ENCODE measurements around the gene DLST.
A peak's percentile ranks its signal among the peaks of the same experiment; 100 is the strongest.

Gene DLST

DNA sequence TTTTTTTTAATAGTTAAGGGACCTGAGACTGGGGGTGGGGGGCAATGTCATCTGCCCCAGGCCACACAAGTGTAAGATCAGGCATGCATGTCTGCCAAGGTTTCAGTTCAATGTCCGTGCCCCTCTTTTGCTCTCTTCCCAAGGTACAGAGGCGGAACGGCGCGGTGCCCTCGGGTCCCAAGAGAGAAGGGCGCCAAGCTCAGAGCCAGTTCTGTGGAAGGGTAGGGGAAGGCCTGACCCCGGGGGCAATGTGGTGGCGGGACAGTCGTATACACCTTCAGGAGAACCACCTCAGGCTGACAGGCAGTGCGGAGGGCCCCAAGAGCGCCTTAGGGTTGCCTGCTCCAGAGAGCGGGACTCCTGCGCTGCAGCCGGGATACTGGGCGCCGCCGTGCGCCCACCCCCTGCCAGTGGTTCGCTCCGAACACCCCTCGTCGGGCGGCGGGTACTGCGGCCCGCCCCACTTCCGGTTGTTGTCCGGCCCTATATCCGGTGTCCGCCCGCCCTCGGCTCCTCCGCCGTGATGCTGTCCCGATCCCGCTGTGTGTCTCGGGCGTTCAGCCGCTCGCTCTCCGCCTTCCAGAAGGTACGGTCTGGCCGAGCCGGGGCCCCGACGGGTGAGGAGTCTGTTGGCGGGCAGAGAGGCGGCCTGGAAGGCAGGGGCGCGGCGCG lies at the start of gene DLST:
Gene DLST, plus strand, starts transcription at position 486 of the 672 bp plus-strand sequence. Its CDS starts 38 bp downstream, at position 524.
- Mint-ChIP-seq H3K4me3 (peak within 1 kb of the TSS; percentile 99), H3K4me1 (ENCODE audit: low read depth) (peaks cover 39% of the 10 kb centered on the region), H3K27ac (peak within 1 kb of the TSS; percentile 99), H3K36me3 (ENCODE audit: low read depth) (peaks cover 17% of the 10 kb centered on the region), H3K27me3 (ENCODE audit: low read depth) (no peaks in the 10 kb centered on the region), H3K9me3 (no peaks in the 10 kb centered on the region)

DNA sequence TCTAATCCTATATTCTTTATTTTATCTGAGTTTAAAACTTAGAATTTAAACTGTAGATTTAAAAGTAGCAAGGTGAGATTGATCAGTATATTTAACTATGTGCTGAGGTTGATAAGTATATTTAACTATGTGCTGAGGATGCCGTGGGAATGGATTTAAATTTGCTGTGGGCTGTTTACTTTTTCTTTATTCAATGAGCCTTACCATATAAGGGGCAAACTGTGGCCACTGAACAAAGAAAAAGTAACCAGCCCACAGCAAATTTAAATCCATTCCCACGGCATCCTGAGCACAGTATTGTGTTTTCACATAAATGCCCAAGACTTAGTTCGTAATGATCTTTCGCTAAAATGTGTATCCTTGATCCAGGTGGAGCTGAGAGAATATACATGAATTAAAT lies 48.9 kb upstream of the DLST start:
- Mint-ChIP-seq H3K9me3 (no peaks in the 10 kb centered on the region), H3K27me3 (ENCODE audit: low read depth) (no peaks in the 10 kb centered on the region), H3K4me3 (no peak overlapping the region), H3K27ac (no peak overlapping the region), H3K36me3 (ENCODE audit: low read depth) (peaks cover 40% of the 10 kb centered on the region), H3K4me1 (ENCODE audit: low read depth) (peaks cover 28% of the 10 kb centered on the region)

DNA sequence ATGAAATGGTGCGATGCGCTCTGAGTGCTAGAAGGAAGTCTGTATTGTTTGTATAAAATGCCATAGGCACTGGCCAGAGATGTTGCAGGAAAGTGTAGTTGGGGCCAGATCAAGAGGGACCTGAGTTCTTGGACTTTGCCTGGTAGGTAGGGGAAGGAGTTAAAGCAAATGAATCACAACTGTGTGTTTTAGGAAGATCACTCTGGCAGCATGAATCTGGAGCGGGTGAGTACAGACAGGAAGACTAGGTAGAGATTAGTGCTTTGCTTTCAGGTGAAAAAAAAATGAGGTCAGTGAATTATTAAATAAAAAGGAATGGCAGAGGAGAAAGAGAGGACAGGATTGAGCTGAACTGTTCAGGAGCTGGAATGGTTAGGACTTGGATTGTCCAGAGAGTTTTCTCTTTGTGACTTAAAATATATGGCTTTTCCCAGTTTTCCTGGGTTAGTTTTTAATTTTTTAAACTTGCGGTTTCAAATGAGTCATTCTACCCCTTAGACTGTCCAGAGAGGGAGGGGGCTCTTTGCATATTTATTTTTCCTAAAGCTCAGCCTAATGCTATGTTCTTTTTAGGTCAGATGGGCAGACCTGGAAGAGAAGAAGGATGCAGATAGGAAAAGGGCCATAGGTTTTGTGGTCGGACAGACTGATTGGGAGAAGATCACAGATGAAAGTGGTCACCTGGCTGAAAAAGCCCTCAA lies 46.9 kb upstream of the DLST start:
- Mint-ChIP-seq H3K4me1 (ENCODE audit: low read depth) (peaks cover 34% of the 10 kb centered on the region), H3K9me3 (no peaks in the 10 kb centered on the region), H3K36me3 (ENCODE audit: low read depth) (peaks cover 33% of the 10 kb centered on the region), H3K4me3 (no peak overlapping the region), H3K27ac (peak overlapping the region; percentile 18), H3K27me3 (ENCODE audit: low read depth) (no peaks in the 10 kb centered on the region)

DNA sequence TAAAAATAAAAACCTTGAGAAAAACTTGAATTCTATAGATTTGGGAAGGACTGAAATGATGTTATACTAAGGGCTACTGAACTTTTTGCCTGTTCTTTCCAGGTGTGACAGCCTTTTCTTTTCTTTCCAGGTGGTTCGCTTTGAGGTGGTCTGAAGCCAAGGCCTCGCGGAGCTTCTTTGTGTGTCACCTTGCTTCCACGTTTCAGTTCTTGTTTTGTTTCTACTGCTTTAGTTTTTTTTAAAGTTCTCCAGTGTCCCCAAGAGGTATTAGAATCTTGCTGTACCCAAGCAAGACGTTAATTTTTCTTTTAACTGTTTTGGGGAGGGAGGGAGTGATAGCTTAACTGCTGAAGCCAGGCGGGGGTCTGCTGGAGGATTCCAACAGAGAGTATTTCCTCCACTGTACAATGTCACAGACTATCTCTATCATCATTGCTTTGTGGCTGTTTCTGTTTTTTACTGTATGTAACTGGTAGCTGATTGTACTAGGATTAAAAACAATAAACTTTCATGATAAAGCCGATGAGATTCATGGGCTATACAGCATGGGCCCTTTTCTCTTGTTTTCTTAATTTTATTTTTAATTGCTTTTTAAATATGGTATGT lies 46.0 kb upstream of the DLST start:
- peaks cover 32% of the 10 kb centered on the region for H3K36me3 Mint-ChIP-seq (ENCODE audit: low read depth)
- H3K4me3 Mint-ChIP-seq, result no peak overlapping the region

DNA sequence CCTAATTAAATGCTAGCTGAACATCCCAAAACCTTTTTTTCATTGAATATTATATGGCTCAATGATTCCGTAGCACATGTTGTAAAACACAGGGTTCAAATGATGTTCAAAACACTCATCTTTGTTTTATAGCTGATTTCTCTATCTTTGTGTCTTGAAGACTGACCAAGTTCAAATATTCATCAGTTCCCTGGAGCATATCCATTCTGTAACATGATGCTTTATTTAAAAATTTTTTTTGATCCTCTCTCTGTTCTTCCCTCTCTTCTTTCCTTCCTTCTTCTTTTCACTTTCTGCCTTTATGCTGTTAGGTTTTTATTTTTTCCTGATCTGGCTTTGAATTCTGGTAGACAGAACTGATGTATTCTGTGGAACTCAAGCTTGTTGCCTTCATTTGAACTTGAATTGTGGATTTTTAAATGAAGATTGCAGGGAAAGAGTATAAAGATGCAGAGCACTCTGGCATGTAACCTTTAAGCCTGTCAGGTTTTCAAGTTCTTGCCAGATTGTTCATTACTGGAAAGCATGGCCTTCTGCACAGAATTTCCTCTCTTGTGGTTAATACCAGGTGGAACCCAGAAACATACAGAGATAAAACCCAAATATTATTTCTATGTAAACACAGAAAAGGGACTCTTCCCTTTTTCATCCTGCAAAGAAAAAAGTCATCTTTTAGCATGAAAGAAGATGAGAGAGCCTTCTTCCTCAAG lies 45.3 kb upstream of the DLST start:
- no peaks in the 10 kb centered on the region for H3K9me3 Mint-ChIP-seq
- peaks cover 32% of the 10 kb centered on the region for H3K36me3 Mint-ChIP-seq (ENCODE audit: low read depth)

More for the DNA sequence above, 46.0 kb upstream of the DLST start:
- Mint-ChIP-seq H3K9me3 (no peaks in the 10 kb centered on the region), H3K27ac (peak overlapping the region; percentile 81), H3K4me1 (ENCODE audit: low read depth) (peaks cover 43% of the 10 kb centered on the region), H3K27me3 (ENCODE audit: low read depth) (no peaks in the 10 kb centered on the region)

DNA sequence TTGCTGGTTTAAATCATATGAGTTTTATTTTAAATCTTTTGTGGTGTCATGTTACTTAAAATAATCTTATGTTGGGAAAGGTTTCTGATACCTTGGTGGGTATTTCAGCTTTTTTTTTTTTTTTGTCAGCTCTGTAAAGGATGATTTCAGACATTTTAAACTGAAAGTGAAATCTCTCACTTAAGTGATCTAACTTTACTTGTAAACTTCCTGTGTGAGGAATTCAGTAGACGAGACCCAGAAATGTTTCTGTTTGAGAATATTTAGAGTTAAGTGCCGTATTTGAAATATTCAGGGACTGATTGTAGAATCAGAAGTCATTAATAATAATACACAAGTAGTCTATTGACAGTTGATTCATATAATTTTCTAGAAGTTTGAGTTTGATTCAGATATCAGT lies 43.5 kb upstream of the DLST start:
- Mint-ChIP-seq H3K9me3 (no peaks in the 10 kb centered on the region), H3K4me1 (ENCODE audit: low read depth) (peaks cover 57% of the 10 kb centered on the region), H3K36me3 (ENCODE audit: low read depth) (peaks cover 33% of the 10 kb centered on the region), H3K27ac (peak overlapping the region; percentile 97), H3K4me3 (peak overlapping the region; percentile 78), H3K27me3 (ENCODE audit: low read depth) (no peaks in the 10 kb centered on the region)

More for the DNA sequence above, 45.3 kb upstream of the DLST start:
- Mint-ChIP-seq H3K27me3 (ENCODE audit: low read depth) (no peaks in the 10 kb centered on the region), H3K4me1 (ENCODE audit: low read depth) (peaks cover 49% of the 10 kb centered on the region), H3K27ac (peak overlapping the region; percentile 97), H3K4me3 (peak overlapping the region; percentile 64)

DNA sequence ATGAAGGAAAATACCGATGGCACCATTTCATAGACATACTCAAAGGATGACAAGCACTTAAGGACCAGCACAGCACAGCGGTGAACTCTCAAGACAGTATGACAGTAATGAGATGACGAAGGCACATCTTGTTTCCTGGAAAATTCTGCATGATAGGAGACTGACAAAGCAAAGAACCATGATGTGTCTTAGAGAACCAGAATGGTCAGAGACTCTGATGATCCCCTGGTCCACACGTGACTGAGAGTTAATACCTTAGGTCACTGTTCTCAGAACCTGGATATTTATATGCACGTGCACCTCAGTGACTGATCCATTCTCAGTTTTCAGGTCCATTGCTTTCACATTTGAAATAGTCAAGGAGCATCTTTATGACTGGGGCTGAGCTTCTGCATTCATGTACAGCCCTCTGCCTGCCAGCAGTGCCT lies 41.1 kb upstream of the DLST start:
- H3K27ac Mint-ChIP-seq, result peak overlapping the region; percentile 89
- no peaks in the 10 kb centered on the region for H3K27me3 Mint-ChIP-seq (ENCODE audit: low read depth)
- H3K4me3 Mint-ChIP-seq, result peak overlapping the region; percentile 17
- H3K4me1 Mint-ChIP-seq (ENCODE audit: low read depth), result peaks cover 49% of the 10 kb centered on the region
- peaks cover 24% of the 10 kb centered on the region for H3K36me3 Mint-ChIP-seq (ENCODE audit: low read depth)
- no peaks in the 10 kb centered on the region for H3K9me3 Mint-ChIP-seq

DNA sequence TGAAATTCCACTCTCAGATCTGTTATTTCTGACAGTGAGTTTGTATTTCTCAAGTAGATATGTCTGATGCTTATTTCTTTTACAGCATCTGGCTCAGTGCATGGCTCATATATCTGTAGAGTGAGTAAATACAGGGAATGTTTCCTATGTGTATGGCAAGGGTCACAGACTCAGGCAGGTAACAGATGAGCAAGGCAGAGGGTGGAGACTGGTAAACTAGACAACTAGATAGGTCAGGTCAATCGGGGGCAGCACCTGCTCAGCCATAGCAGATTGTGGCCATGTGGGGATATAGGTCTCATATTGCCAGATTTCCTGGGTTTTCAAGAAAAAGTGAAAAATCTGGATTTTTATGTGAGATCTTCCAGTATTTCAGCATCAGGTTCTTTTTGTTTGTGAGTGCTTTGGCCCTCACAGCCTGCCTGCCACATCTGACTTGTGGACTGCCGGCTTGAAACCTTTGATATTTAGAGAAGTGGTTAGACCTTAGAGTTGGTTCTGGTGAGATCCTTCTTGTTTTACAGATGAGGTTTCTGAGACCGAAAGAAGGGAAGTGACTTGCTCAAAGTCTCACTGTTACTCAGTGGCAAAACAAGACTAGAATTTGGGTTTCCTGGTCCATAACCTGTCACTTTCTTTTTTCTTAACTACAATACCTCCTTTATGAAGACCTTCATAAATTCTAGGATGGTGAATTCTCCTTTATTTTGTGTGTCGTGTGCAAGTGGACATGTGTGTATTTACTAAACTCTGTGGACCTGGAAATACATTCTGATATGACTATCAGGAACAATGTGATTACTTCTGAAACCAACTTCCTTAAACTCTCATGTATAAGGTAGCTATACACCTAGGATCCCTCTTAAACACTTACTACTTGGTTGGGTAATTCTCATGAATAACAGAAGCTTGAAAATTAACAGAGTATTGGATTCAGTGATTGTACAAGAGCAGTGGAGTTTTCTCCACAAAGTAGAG lies 40.2 kb upstream of the DLST start:
- H3K4me1 Mint-ChIP-seq (ENCODE audit: low read depth), result peaks cover 42% of the 10 kb centered on the region
- no peaks in the 10 kb centered on the region for H3K9me3 Mint-ChIP-seq
- H3K27me3 Mint-ChIP-seq (ENCODE audit: low read depth), result no peaks in the 10 kb centered on the region
- H3K36me3 Mint-ChIP-seq (ENCODE audit: low read depth), result peaks cover 18% of the 10 kb centered on the region
- H3K27ac Mint-ChIP-seq, result peak overlapping the region; percentile 89
- peak overlapping the region; percentile 56 for H3K4me3 Mint-ChIP-seq

DNA sequence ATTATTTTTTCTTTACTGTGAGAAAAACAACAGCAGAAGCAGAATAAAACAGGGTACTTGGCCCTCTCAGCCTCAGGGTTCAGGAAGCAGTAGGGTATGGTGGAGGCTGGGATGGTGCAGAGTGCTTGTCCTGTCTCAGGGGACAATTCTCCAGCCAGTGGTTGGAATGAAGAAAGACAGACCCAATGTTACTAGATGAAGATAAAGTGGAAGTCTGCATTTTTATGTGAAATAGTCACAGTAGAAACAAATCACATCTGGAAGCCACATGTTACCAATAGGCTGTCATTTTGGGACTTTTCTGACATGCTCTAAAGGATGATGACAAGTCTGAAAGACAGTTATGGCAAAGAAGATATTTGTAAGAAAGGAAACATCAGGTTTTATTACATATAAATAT lies 38.1 kb upstream of the DLST start:
- H3K27ac Mint-ChIP-seq, result no peak overlapping the region
- H3K9me3 Mint-ChIP-seq, result no peaks in the 10 kb centered on the region
- peaks cover 11% of the 10 kb centered on the region for H3K36me3 Mint-ChIP-seq (ENCODE audit: low read depth)
- no peak overlapping the region for H3K4me3 Mint-ChIP-seq
- no peaks in the 10 kb centered on the region for H3K27me3 Mint-ChIP-seq (ENCODE audit: low read depth)
- H3K4me1 Mint-ChIP-seq (ENCODE audit: low read depth), result peaks cover 24% of the 10 kb centered on the region

DNA sequence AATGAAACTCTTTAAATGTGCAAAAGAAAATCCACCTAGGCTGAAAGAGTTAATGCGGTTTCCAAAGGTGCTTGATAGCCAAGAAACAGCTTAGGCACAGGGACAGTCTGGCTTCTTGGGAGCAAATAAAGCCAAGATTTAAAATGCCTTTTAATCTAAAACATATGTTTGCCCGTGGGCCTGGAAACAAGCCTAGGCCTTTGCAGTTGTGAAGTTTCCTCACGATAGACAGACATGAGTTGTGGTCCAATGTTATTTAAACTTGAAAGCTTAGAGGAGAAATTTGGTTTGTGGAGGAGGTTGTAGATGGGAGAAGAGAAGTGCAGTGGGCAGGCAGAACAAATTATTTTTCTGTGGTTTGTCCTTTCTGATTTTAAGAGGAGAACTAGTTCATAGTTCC lies 35.5 kb upstream of the DLST start:
- H3K27ac Mint-ChIP-seq, result no peak overlapping the region
- H3K4me1 Mint-ChIP-seq (ENCODE audit: low read depth), result peaks cover 10% of the 10 kb centered on the region

DNA sequence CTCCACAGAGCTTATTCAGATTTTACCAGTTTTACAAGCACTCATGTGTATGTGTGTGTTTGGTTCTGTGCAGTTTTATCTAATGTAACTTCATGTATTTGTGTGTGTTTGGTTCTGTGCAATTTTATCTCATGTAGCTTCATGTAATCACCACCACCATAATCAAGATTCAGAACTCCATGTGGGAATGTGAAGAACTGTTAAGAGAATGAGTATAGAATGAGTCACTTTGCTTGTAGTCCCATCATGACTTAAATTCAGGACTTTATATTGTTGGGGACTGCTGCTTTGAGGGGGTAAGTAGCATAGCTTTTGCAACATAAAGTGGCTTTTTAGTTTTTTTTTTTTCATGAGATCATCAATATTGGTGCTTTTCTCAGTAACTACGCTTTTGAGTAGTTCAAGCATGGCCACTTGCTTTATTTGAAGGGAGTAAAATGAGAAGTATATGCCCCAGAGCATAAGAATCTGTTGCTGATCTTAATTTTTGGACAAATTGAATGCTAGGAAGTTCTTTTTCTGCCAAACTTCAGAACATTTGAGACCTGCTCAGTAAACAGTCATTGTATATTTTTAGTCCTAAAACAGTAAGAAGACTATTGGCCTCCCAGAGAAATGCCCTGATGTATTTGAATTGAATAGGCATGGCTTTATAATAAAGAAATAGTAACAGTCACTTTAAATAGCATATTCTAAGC lies 34.6 kb upstream of the DLST start:
- H3K9me3 Mint-ChIP-seq, result no peaks in the 10 kb centered on the region
- H3K36me3 Mint-ChIP-seq (ENCODE audit: low read depth), result peaks cover 3% of the 10 kb centered on the region
- peaks cover 2% of the 10 kb centered on the region for H3K4me1 Mint-ChIP-seq (ENCODE audit: low read depth)
- H3K27ac Mint-ChIP-seq, result no peak overlapping the region
- H3K27me3 Mint-ChIP-seq (ENCODE audit: low read depth), result no peaks in the 10 kb centered on the region
- H3K4me3 Mint-ChIP-seq, result no peak overlapping the region

More for the DNA sequence above, 35.5 kb upstream of the DLST start:
- H3K27me3 Mint-ChIP-seq (ENCODE audit: low read depth), result no peaks in the 10 kb centered on the region
- no peak overlapping the region for H3K4me3 Mint-ChIP-seq
- peaks cover 5% of the 10 kb centered on the region for H3K36me3 Mint-ChIP-seq (ENCODE audit: low read depth)
- H3K9me3 Mint-ChIP-seq, result no peaks in the 10 kb centered on the region

DNA sequence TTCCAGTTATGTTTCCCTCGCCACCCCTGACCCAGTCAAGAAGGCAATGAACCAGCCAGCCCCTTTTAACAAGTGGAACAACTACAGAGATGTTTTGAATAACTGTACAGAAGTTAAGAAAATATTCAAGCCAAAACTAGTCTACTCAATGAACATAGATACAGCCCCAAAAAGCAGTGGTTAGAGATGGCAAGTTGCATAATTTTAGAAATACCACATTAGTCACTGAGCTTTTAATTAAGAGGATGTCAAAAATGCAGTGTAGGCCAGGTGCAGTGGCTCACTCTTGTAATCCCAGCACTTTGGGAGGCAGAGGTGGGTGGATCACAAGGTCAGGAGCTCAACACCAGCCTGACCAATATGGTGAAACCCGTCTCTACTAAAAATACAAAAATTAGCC lies 32.9 kb upstream of the DLST start:
- Mint-ChIP-seq H3K36me3 (ENCODE audit: low read depth) (peaks cover 3% of the 10 kb centered on the region), H3K4me1 (ENCODE audit: low read depth) (peaks cover 11% of the 10 kb centered on the region), H3K27ac (no peak overlapping the region), H3K4me3 (no peak overlapping the region), H3K27me3 (ENCODE audit: low read depth) (no peaks in the 10 kb centered on the region), H3K9me3 (no peaks in the 10 kb centered on the region)

DNA sequence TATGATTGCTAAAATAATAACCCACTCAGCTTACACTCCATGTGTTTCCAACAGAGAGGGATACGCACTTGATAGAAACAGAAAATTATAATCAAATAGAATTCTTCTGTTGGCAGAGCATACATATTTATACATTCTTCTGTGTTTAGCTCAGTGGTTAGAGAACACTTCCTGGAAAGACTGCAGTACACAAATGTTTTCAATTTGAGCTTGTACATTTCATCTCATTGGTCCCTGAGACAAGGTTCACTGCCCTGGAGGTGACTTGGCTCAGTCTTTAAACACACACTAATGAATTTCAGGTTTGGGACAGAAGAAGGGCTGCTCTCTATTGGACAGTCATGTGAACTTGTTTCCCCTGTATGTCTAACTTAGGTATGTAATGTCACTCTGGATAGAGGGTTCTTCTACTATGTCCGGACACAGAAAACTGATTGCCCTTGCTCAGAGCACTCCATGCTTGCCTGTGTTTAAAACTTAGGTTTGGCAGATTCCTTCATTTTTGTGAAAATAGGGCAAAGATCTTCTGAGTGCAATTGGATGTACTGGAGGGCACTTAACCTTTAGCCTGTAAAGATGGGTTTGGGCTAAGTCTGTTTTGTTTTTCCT lies 28.7 kb upstream of the DLST start:
- H3K27me3 Mint-ChIP-seq (ENCODE audit: low read depth), result no peaks in the 10 kb centered on the region
- H3K9me3 Mint-ChIP-seq, result no peaks in the 10 kb centered on the region
- H3K27ac Mint-ChIP-seq, result peak overlapping the region; percentile 21
- H3K4me1 Mint-ChIP-seq (ENCODE audit: low read depth), result peaks cover 11% of the 10 kb centered on the region
- H3K36me3 Mint-ChIP-seq (ENCODE audit: low read depth), result no peaks in the 10 kb centered on the region
- H3K4me3 Mint-ChIP-seq, result no peak overlapping the region
